Fibroblast of mammary gland (primary cell): ENCODE measurements around the gene IGHMBP2.
A peak's percentile ranks its signal among the peaks of the same experiment; 100 is the strongest.
"Not testable (repeated sequence)": the region's sequence is repeated elsewhere in the genome, so short reads cannot be mapped to it uniquely, and the experiment has no call there.

Source experiments
- DNase-seq: peaks from one replicate; pipeline ENCODE4 v3.0.0-alpha.2; 2010; ENCODE audit warnings: low read depth
- H3K4me3 ChIP-seq: 2 replicates; pipeline ENCODE4 v1.5.1; 2011; ENCODE audit warnings: low read depth, mild to moderate bottlenecking, low read length, moderate library complexity; ENCODE audit not compliant: control insufficient read depth
- CTCF ChIP-seq: conservative IDR thresholded peaks from 2 replicates; pipeline ENCODE4 v1.5.1; 2011; ENCODE audit warnings: low read depth, low read length, inconsistent platforms; ENCODE audit not compliant: control insufficient read depth, insufficient read depth

IGHMBP2 gene

DNA sequence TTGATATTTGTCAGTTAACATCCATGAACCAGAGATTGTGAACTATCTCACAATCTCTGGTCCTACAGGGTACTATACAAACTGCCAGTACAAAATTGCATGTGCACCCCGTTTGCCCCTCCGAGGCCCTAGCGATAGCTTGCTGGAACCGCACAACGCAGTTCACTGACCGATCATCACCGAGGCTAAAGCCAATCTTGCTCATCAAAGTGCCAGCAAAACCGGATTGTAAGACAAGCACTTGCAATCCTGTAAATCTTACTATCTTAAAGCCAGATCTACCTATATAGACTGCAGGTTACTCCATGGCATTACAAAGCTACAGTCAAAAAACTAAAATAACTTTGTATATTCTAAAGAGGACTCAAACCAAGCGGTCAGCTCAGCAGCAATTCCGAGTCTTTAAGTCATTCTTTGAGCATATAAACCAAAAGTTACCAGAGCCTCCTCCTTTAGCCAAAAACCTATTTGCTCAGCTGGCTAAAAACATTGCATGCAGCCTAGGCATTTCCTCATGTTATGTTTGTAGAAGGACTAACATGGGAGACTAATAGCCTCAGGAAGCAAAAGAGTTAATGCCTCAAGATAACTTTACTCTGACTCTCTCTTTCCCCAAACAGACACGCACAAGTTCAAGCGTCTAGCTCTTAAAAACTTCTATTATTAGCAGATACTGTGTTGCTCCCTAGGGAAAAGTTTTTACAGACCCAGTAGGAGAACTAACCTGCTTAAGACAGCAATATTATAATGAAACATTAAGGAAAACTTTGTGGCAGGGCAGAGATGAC, 31.3 kb upstream of the IGHMBP2 start:
- DNase-seq, result peak; percentile 7
- no peak for TF ChIP-seq CTCF
- H3K4me3 ChIP-seq, result no peak overlapping the region

GRCh38 chr11:68878022-68878421, 25.7 kb upstream of the IGHMBP2 start:
- no peak overlapping the region for H3K4me3 ChIP-seq
- DNase-seq, result no peak
- TF ChIP-seq CTCF, result no peak

DNA sequence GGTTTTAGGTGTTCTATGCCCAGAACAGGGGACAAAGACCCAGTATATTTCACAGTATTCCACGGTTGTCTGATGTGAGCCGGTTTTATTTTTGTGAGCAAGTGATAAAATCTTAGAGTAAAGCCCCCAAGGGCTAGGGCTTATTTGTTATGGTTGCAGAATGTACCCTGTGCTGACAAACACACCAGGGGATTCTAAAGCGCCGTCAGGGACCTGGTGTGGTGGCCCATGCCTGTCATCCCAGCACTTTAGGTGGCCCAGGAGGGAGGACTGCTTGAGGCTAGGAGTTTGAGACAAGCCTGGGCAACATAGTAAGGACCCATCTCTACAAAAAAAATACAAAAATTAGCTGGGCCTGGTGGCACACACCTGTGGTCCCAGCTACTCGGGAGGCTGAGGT, 22.8 kb upstream of the IGHMBP2 start:
- H3K4me3 ChIP-seq, result no peak overlapping the region
- DNase-seq, result no peak
- no peak for TF ChIP-seq CTCF

GRCh38 chr11:68881320-68881719, 22.4 kb upstream of the IGHMBP2 start:
- no peak overlapping the region for H3K4me3 ChIP-seq
- TF ChIP-seq CTCF, result no peak
- no peak for DNase-seq

GRCh38 chr11:68882391-68882790, 21.3 kb upstream of the IGHMBP2 start:
- no peak overlapping the region for H3K4me3 ChIP-seq
- no peak for DNase-seq
- TF ChIP-seq CTCF, result no peak

- H3K4me3 ChIP-seq, DNase-seq: not testable (repeated sequence)
Measured at GRCh38 chr11:68884827-68885226, 18.9 kb upstream of the IGHMBP2 start.

DNA sequence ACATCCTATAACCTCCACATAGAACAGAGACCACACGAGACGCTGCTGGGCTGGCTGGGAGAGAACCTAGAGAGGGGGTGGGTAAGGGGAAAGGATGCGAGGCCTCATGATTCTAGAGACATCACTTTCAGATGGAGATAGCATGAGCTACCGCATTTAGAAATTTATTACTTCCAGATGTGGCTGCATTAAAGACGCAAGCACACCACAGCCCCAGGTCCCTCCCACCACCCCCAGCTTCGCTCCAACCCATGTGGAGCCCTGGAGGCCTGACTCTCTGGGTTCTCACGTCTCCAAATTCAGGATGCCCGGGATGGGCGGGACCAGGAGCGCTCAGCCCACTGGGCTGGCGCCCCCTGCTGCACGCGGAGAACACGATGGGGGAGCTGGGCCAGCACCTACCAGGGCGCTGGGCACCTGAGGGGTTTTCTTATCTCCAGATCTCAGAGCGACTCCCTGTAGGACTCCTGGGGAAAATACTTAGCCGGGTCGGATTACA, 13.7 kb upstream of the IGHMBP2 start:
- DNase-seq, result peak; percentile 99
- no peak overlapping the region for H3K4me3 ChIP-seq
- TF ChIP-seq CTCF, result peak; percentile 81
